NB4 (cell line): Measurements from ENCODE around the gene SRGAP2B.
"Not testable (repeated sequence)": the region's sequence is repeated elsewhere in the genome, so short reads cannot be mapped to it uniquely, and the experiment has no call there.

ENCODE experiments used
- DNase-seq: peaks from one replicate; pipeline ENCODE4 v3.0.0; 2010; ENCODE audit warnings: low read depth
- H3K4me3 ChIP-seq: one replicate; pipeline ENCODE4 v1.5.1; 2011; ENCODE audit warnings: mild to moderate bottlenecking, low read depth, low read length, moderate library complexity

SRGAP2B gene

GRCh38 chr1:145094655-145095211 is 395 bp downstream of the SRGAP2B start:
- H3K4me3 ChIP-seq: peak overlapping the region; percentile 40
- not testable (repeated sequence) for DNase-seq

GRCh38 chr1:145093517-145094149 is 1.5 kb downstream of the SRGAP2B start:
- peak overlapping the region; percentile 28 for H3K4me3 ChIP-seq
- DNase-seq: peak; percentile 8

GRCh38 chr1:145082483-145083255 is 12.5 kb downstream of the SRGAP2B start:
- not testable (repeated sequence) for DNase-seq

GRCh38 chr1:145080193-145080592 is 14.9 kb downstream of the SRGAP2B start:
- DNase-seq, H3K4me3 ChIP-seq: not testable (repeated sequence)

More at GRCh38 chr1:145082483-145083255, 12.5 kb downstream of the SRGAP2B start:
- not testable (repeated sequence) for H3K4me3 ChIP-seq

- DNase-seq: peak; percentile 69
- H3K4me3 ChIP-seq: not testable (repeated sequence)
These were observed 15.4 kb downstream of the SRGAP2B start for GRCh38 chr1:145079737-145080136.

GRCh38 chr1:145078787-145079370 is 16.2 kb downstream of the SRGAP2B start:
- not testable (repeated sequence) for H3K4me3 ChIP-seq, DNase-seq

GRCh38 chr1:145077872-145078786 is 17.0 kb downstream of the SRGAP2B start:
- H3K4me3 ChIP-seq, DNase-seq: not testable (repeated sequence)

GRCh38 chr1:145076877-145077276 is 18.3 kb downstream of the SRGAP2B start:
- not testable (repeated sequence) for H3K4me3 ChIP-seq, DNase-seq

- DNase-seq, H3K4me3 ChIP-seq: not testable (repeated sequence)
These were observed 21.0 kb downstream of the SRGAP2B start for GRCh38 chr1:145074021-145074559.

- not testable (repeated sequence) for H3K4me3 ChIP-seq, DNase-seq
These were observed 23.6 kb downstream of the SRGAP2B start for GRCh38 chr1:145071569-145071968.

- H3K4me3 ChIP-seq, DNase-seq: not testable (repeated sequence)
These were observed 28.6 kb downstream of the SRGAP2B start for GRCh38 chr1:145066486-145066885.

GRCh38 chr1:145065194-145065826 is 29.8 kb downstream of the SRGAP2B start:
- not testable (repeated sequence) for H3K4me3 ChIP-seq, DNase-seq

- not testable (repeated sequence) for H3K4me3 ChIP-seq, DNase-seq
These were observed 31.0 kb downstream of the SRGAP2B start for GRCh38 chr1:145063941-145064648.

GRCh38 chr1:145063285-145063684 is 31.8 kb downstream of the SRGAP2B start:
- not testable (repeated sequence) for DNase-seq

GRCh38 chr1:145058184-145058583 is 36.9 kb downstream of the SRGAP2B start:
- not testable (repeated sequence) for DNase-seq, H3K4me3 ChIP-seq

More at GRCh38 chr1:145063285-145063684, 31.8 kb downstream of the SRGAP2B start:
- not testable (repeated sequence) for H3K4me3 ChIP-seq

- not testable (repeated sequence) for DNase-seq
These were observed 39.8 kb downstream of the SRGAP2B start for GRCh38 chr1:145055217-145055760.

GRCh38 chr1:145053428-145053827 is 41.7 kb downstream of the SRGAP2B start:
- H3K4me3 ChIP-seq, DNase-seq: not testable (repeated sequence)

More at GRCh38 chr1:145055217-145055760, 39.8 kb downstream of the SRGAP2B start:
- not testable (repeated sequence) for H3K4me3 ChIP-seq
